Measurements from ENCODE around the gene CLEC17A.

DNA sequence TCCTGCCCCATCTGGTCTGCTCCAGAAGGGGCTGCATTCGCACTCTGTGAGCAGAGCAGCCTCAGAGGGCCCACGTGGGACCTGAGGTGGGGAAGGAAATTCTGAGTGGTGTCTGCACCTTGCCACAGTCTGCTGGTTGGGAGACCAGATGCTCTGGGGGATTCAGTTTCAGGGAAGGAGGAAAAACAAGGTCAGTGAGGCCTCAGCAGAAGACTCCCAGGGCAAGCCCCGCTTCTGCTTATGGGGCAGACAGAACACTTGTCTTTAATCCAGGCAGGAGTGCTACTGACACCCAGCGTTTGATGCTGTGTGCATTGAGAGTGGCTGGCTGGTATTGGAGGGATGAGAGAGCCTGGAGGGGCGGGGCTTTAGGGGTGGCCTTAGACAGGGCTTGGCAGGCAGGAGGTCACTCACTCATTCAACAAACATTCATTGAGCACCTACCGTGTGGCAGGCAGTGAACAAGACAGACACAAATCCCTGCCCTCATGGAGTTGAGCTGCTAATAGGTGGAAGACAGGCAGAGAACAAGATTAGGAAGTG is 4.9 kb upstream of the CLEC17A start:
- TF ChIP-seq, protein P1, sequence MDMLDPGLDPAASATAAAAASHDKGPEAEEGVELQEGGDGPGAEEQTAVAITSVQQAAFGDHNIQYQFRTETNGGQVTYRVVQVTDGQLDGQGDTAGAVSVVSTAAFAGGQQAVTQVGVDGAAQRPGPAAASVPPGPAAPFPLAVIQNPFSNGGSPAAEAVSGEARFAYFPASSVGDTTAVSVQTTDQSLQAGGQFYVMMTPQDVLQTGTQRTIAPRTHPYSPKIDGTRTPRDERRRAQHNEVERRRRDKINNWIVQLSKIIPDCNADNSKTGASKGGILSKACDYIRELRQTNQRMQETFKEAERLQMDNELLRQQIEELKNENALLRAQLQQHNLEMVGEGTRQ (IDR thresholded peaks at IDR 0.05) = no peak
- TF ChIP-seq RAD21 (conservative IDR thresholded peaks at IDR 0.05 in 1 of 2, IDR thresholded peaks at IDR 0.05 in 1 of 2) (no peak), GATA3 (IDR thresholded peaks at IDR 0.05; ENCODE audit: borderline replicate concordance) (no peak), NFE2L2 (conservative IDR thresholded peaks at IDR 0.05; ENCODE audit: low read length) (no peak), EP300 (IDR thresholded peaks at IDR 0.05) (no peak), POLR2A (IDR thresholded peaks at IDR 0.05; ENCODE audit: low read length) (no peak)
- TF ChIP-seq, protein P2, sequence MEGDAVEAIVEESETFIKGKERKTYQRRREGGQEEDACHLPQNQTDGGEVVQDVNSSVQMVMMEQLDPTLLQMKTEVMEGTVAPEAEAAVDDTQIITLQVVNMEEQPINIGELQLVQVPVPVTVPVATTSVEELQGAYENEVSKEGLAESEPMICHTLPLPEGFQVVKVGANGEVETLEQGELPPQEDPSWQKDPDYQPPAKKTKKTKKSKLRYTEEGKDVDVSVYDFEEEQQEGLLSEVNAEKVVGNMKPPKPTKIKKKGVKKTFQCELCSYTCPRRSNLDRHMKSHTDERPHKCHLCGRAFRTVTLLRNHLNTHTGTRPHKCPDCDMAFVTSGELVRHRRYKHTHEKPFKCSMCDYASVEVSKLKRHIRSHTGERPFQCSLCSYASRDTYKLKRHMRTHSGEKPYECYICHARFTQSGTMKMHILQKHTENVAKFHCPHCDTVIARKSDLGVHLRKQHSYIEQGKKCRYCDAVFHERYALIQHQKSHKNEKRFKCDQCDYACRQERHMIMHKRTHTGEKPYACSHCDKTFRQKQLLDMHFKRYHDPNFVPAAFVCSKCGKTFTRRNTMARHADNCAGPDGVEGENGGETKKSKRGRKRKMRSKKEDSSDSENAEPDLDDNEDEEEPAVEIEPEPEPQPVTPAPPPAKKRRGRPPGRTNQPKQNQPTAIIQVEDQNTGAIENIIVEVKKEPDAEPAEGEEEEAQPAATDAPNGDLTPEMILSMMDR (IDR thresholded peaks at IDR 0.05) = no peak
